Liver (tissue), 9 donors: ENCODE results near the gene SH3GL3. TPM values are rescaled to one million over a fixed set of nuclear protein-coding genes. Genes with fewer than 3 reads are reported as not detected.

Experiments
- DNase-seq: peaks from one replicate; pipeline ENCODE4 v3.0.0-alpha.2; 2017; ENCODE audit warnings: low spot score
- H3K27ac ChIP-seq, 2 donors: one replicate each; pipeline ENCODE4 v1.7.0; 2013; ENCODE audit warnings: inconsistent platforms in 2 of 2, low read length in 2 of 2, control low read depth in 1 of 2, low read depth in 1 of 2, mild to moderate bottlenecking in 1 of 2
- H3K27me3 ChIP-seq, 4 donors: one replicate each; pipeline versions ENCODE4 v1.6.1 to v1.7.0; 2013; ENCODE audit warnings: low read length in 3 of 4, inconsistent platforms in 1 of 4, mild to moderate bottlenecking in 1 of 4, moderate library complexity in 1 of 4; ENCODE audit not compliant: control insufficient read depth in 4 of 4, insufficient read depth in 4 of 4
- H3K36me3 ChIP-seq, 4 donors: one replicate each; pipeline versions ENCODE4 v1.6.1 to v1.7.0; 2013; ENCODE audit warnings: low read length in 3 of 4, mild to moderate bottlenecking in 3 of 4, low read depth in 1 of 4, moderate library complexity in 1 of 4; ENCODE audit not compliant: control insufficient read depth in 4 of 4, insufficient read depth in 3 of 4
- H3K4me1 ChIP-seq, 4 donors: one replicate each; pipeline versions ENCODE4 v1.6.1 to v1.7.0; 2013; ENCODE audit warnings: low read length in 3 of 4, mild to moderate bottlenecking in 3 of 4, moderate library complexity in 1 of 4; ENCODE audit not compliant: control insufficient read depth in 4 of 4, insufficient read depth in 4 of 4
- H3K4me3 ChIP-seq, 3 donors: one replicate each; pipeline versions ENCODE4 v1.6.1 to v1.7.0; 2013; ENCODE audit warnings: low read length in 3 of 3, control low read depth in 1 of 3, low read depth in 1 of 3, mild to moderate bottlenecking in 1 of 3
- H3K9ac ChIP-seq, 2 donors: one replicate each; pipeline ENCODE4 v1.7.0; 2013; ENCODE audit warnings: low read length in 2 of 2, mild to moderate bottlenecking in 2 of 2, moderate library complexity in 2 of 2, control low read depth in 1 of 2, low read depth in 1 of 2
- H3K9me3 ChIP-seq, 4 donors: one replicate each; pipeline versions ENCODE4 v1.6.1 to v1.7.0; 2013; ENCODE audit warnings: low read length in 3 of 4; ENCODE audit not compliant: control insufficient read depth in 4 of 4
- ATF3 ChIP-seq: IDR thresholded peaks from 2 replicates; pipeline ENCODE4 v1.6.1; 2016; ENCODE audit warnings: antibody characterized with exemption
- CTCF ChIP-seq: fragments of 150-350 bp; IDR thresholded peaks from 2 replicates; pipeline ENCODE4 v1.5.1; 2017; ENCODE audit warnings: improper control_type of control experiment, low read depth, low read length; ENCODE audit not compliant: missing input control
- EGR1 ChIP-seq, 2 donors: IDR thresholded peaks; 2 replicates each; pipeline ENCODE4 v1.6.1; 2016 to 2018; ENCODE audit warnings: antibody characterized with exemption in 2 of 2, low read depth in 2 of 2
- FOXA1 ChIP-seq: IDR thresholded peaks from 2 replicates; pipeline ENCODE4 v1.6.1; 2016; ENCODE audit warnings: antibody characterized with exemption
- FOXA2 ChIP-seq: IDR thresholded peaks from 2 replicates; pipeline ENCODE4 v1.6.1; 2016; ENCODE audit warnings: antibody characterized with exemption
- JUND ChIP-seq, 2 donors: IDR thresholded peaks; 2 replicates each; pipeline ENCODE4 v1.6.1; 2016; ENCODE audit warnings: antibody characterized with exemption in 2 of 2
- MAX ChIP-seq: IDR thresholded peaks from 2 replicates; pipeline ENCODE4 v1.6.1; 2016; ENCODE audit warnings: antibody characterized with exemption
- RAD21 ChIP-seq, 2 donors: IDR thresholded peaks; 2 replicates each; pipeline ENCODE4 v1.6.1; 2016; ENCODE audit warnings: antibody characterized with exemption in 2 of 2, mild to moderate bottlenecking in 2 of 2
- REST ChIP-seq: IDR thresholded peaks from 2 replicates; pipeline ENCODE4 v1.6.1; 2016; ENCODE audit warnings: antibody characterized with exemption, mild to moderate bottlenecking
- SP1 ChIP-seq: IDR thresholded peaks from 2 replicates; pipeline ENCODE4 v1.6.1; 2018; ENCODE audit warnings: antibody characterized with exemption, mild to moderate bottlenecking
- TAF1 ChIP-seq: conservative IDR thresholded peaks from 2 replicates; pipeline ENCODE4 v1.6.1; 2016; ENCODE audit warnings: antibody characterized with exemption, mild to moderate bottlenecking
- YY1 ChIP-seq: IDR thresholded peaks from 2 replicates; pipeline ENCODE4 v1.6.1; 2016; ENCODE audit warnings: antibody characterized with exemption, mild to moderate bottlenecking
- ZBTB33 ChIP-seq: IDR thresholded peaks from 2 replicates; pipeline ENCODE4 v1.6.1; 2016; ENCODE audit warnings: antibody characterized with exemption
- WGBS: extraction: QIAGEN DNeasy Blood & Tissue Kit; methylation state at CpG from one replicate; pipeline ENCODE4 v1.1.7; 2013; 5-methylcytosine and 5-hydroxymethylcytosine counted together
- polyA plus RNA-seq, 2 donors: library from polyadenylated mRNA; stranded (reverse) in 1 of 2; unstranded in 1 of 2; fragments of 200-250 nt in 1 of 2; fragments of >200 nt in 1 of 2; fragmentation: Nextera tagmentation in 1 of 2; extraction: Ambion mirVana in 1 of 2; gene quantifications; one replicate each; pipeline versions ENCODE4 v1.2.1 to v1.2.3, GENCODE V29; 2013 to 2015
- total RNA-seq, 2 donors: library from RNA; depleted of rRNA; stranded (reverse); fragments of >200 nt; gene quantifications; one replicate each; pipeline ENCODE4 v1.2.3, GENCODE V29; 2014
- donor health status: healthy.
- donor health status: healthy.
- donor health status: healthy.
- donor health status: healthy.
- donor health status: healthy.

Gene SH3GL3
- total and polyA plus RNA-seq, 4 donors, result 0.23 TPM; not detected in 3

- TF ChIP-seq FOXA1 (no peak), REST (no peak), TAF1 (no peak), YY1 (no peak), SP1 (no peak), ATF3 (no peak), RAD21 (IDR thresholded peaks at IDR 0.05) (no peak), FOXA2 (no peak), JUND (IDR thresholded peaks at IDR 0.05) (no peak), ZBTB33 (no peak)
- no peak overlapping the region for H3K4me3 ChIP-seq
- H3K9me3 ChIP-seq, result no peaks in the 10 kb centered on the region
- H3K9ac ChIP-seq, result no peak overlapping the region
- no peaks in the 10 kb centered on the region for H3K36me3 ChIP-seq
- no peak overlapping the region for H3K27ac ChIP-seq
- WGBS, result 83% methylated on average over 7 of the region's 7 CpGs
- no peaks in the 10 kb centered on the region for H3K4me1 ChIP-seq
- no peak for DNase-seq
- H3K27me3 ChIP-seq, result peaks cover 0 to 4% (median 0%) of the 10 kb centered on the region in 4 donors
Measured at GRCh38 chr15:83413054-83413719, 34.0 kb upstream of the SH3GL3 start.

GRCh38 chr15:83422081-83422480 is 25.1 kb upstream of the SH3GL3 start:
- no peaks in the 10 kb centered on the region for H3K4me1 ChIP-seq
- TF ChIP-seq ZBTB33 (no peak), MAX (no peak), CTCF (no peak), YY1 (no peak), ATF3 (no peak), SP1 (no peak), EGR1 (IDR thresholded peaks at IDR 0.05; ENCODE audit: low read depth in 2 of 2) (no peak)
- no peak overlapping the region for H3K4me3 ChIP-seq
- DNase-seq, result no peak
- H3K27ac ChIP-seq, result no peak overlapping the region
- H3K9ac ChIP-seq, result no peak overlapping the region
- H3K9me3 ChIP-seq, result no peaks in the 10 kb centered on the region
- WGBS, result 63% methylated on average over 4 of the region's 4 CpGs
- H3K36me3 ChIP-seq, result no peaks in the 10 kb centered on the region
- no peaks in the 10 kb centered on the region for H3K27me3 ChIP-seq
